A549 (cell line): ENCODE data around the gene ADAMTS15. TPM values are rescaled to one million over a fixed set of nuclear protein-coding genes. Genes with fewer than 3 reads are reported as not detected.

Source experiments
- ATAC-seq, 2 experiments: fragments of 200-7000 bp in 1 of 2; fragments of >200 bp in 1 of 2; cut with Nextera tagmentation in 1 of 2; cut with Tn5 transposase in 1 of 2; 3 replicates each; pipeline versions ENCODE4 v1.8.0 to v1.9.1; 2018 to 2020; ENCODE audit warnings: mild to moderate bottlenecking in 1 of 2, moderate library complexity in 1 of 2
- CTCF ChIA-PET: fragments of 300-600 bp; sonication (Branson Sonifier 250); formaldehyde crosslinking; extraction: SDS; loops from one replicate; lab custom pipeline; 2021; ENCODE audit warnings: antibody characterized with exemption, inconsistent platforms; lab: Yijun Ruan, JAX
- POLR2A ChIA-PET: fragments of 350-600 bp; formaldehyde crosslinking; extraction: SDS; loops from one replicate; lab custom pipeline; 2021; ENCODE audit warnings: antibody characterized with exemption, inconsistent platforms; lab: Yijun Ruan, JAX
- DNase-seq, 2 experiments: peaks; one replicate each; pipeline versions ENCODE4 v3.0.0 to v3.0.0-alpha.2; 2011 to 2016; ENCODE audit warnings: low read depth in 1 of 2, low spot score in 1 of 2
- FAIRE-seq: peaks from 2 replicates; lab custom pipeline; 2011; peaks lifted over from hg19 to GRCh38; lab: Jason Lieb, UNC
- H3K27ac ChIP-seq, 2 experiments: fragments of >200 bp; sonication (Bioruptor Twin); formaldehyde crosslinking; 3 replicates each; pipeline ENCODE4 v1.5.1; 2016 to 2017
- H3K4me1 ChIP-seq: fragments of >200 bp; sonication (Bioruptor Twin); formaldehyde crosslinking; 3 replicates; pipeline ENCODE4 v1.6.1; 2016
- H3K4me2 ChIP-seq: fragments of >200 bp; sonication (Bioruptor Twin); formaldehyde crosslinking; 3 replicates; pipeline ENCODE4 v1.6.1; 2016
- H3K4me3 ChIP-seq: fragments of >200 bp; sonication (Bioruptor Twin); formaldehyde crosslinking; 3 replicates; pipeline ENCODE4 v1.5.1; 2016
- H3K9me3 ChIP-seq: fragments of >200 bp; sonication (Bioruptor Twin); formaldehyde crosslinking; 3 replicates; pipeline ENCODE4 v1.6.1; 2016
- BCL3 ChIP-seq: fragments of >200 bp; sonication (Bioruptor Twin); formaldehyde crosslinking; IDR thresholded peaks from 3 replicates; pipeline ENCODE4 v1.6.1; 2016
- BHLHE40 ChIP-seq: IDR thresholded peaks from 2 replicates; pipeline ENCODE4 v1.6.1; 2012; ENCODE audit warnings: low read depth, low read length, inconsistent platforms
- CBX2 ChIP-seq: fragments of 200-600 bp; sonication (generic); IDR thresholded peaks from 2 replicates; pipeline ENCODE4 v1.6.1; 2016; ENCODE audit warnings: low read depth, mild to moderate bottlenecking, borderline replicate concordance
- CBX8 ChIP-seq: fragments of 200-600 bp; sonication (generic); IDR thresholded peaks from 2 replicates; pipeline ENCODE4 v1.6.1; 2016
- CHD4 ChIP-seq: fragments of 200-600 bp; sonication (generic); IDR thresholded peaks from 2 replicates; pipeline ENCODE4 v1.6.1; 2016; ENCODE audit warnings: antibody characterized with exemption, mild to moderate bottlenecking, borderline replicate concordance
- CTCF ChIP-seq: fragments of >200 bp; sonication (Bioruptor Twin); formaldehyde crosslinking; IDR thresholded peaks from 3 replicates; pipeline ENCODE4 v1.5.1; 2016
- E2F6 ChIP-seq: IDR thresholded peaks from 2 replicates; pipeline ENCODE4 v1.6.1; 2012; ENCODE audit warnings: low read depth, borderline replicate concordance
- FOSL2 ChIP-seq, 2 experiments: fragments of 450-650 bp in 1 of 2; fragments of >200 bp in 1 of 2; sonication (Bioruptor Twin) in 1 of 2; formaldehyde crosslinking; IDR thresholded peaks; 2 replicates each; pipeline versions ENCODE4 v1.5.0 to v1.6.1; 2016 to 2020; ENCODE audit warnings: mild to moderate bottlenecking in 1 of 2, moderate library complexity in 1 of 2
- GATA3 ChIP-seq: IDR thresholded peaks from 2 replicates; pipeline ENCODE4 v1.6.1; 2012; ENCODE audit warnings: borderline replicate concordance
- HOXA7 ChIP-seq: fragments of 250-450 bp; sonication (Bioruptor Pico); IDR thresholded peaks from 2 replicates; pipeline ENCODE4 v1.5.0; 2020; ENCODE audit warnings: mild to moderate bottlenecking, moderate library complexity
- HOXB13 ChIP-seq: fragments of 250-450 bp; sonication (Bioruptor Pico); IDR thresholded peaks from 2 replicates; pipeline ENCODE4 v1.5.0; 2020; ENCODE audit warnings: low read depth, mild to moderate bottlenecking, moderate library complexity
- HOXB5 ChIP-seq: fragments of 250-450 bp; sonication (Bioruptor Pico); IDR thresholded peaks from 2 replicates; pipeline ENCODE4 v1.5.0; 2020; ENCODE audit warnings: mild to moderate bottlenecking, moderate library complexity
- JUN ChIP-seq, 2 experiments: fragments of >200 bp; sonication (Bioruptor Twin); formaldehyde crosslinking; IDR thresholded peaks; 2 replicates in 1 of 2; 3 replicates in 1 of 2; pipeline ENCODE4 v1.6.1; 2016 to 2017
- JUNB ChIP-seq: fragments of >200 bp; sonication (Bioruptor Twin); formaldehyde crosslinking; IDR thresholded peaks from 2 replicates; pipeline ENCODE4 v1.6.1; 2016
- KDM5A ChIP-seq: fragments of 200-600 bp; sonication (generic); IDR thresholded peaks from 2 replicates; pipeline ENCODE4 v1.6.1; 2016; ENCODE audit warnings: antibody characterized with exemption, mild to moderate bottlenecking
- MAX ChIP-seq: IDR thresholded peaks from 2 replicates; pipeline ENCODE4 v1.6.1; 2012
- PBX3 ChIP-seq: IDR thresholded peaks from 2 replicates; pipeline ENCODE4 v1.6.1; 2012
- POLR2A ChIP-seq: IDR thresholded peaks from 2 replicates; pipeline ENCODE4 v1.6.1; 2012; ENCODE audit warnings: mild to moderate bottlenecking, low read length
- RAD21 ChIP-seq, 2 experiments: fragments of >200 bp in 1 of 2; sonication (Bioruptor Twin) in 1 of 2; formaldehyde crosslinking in 1 of 2; IDR thresholded peaks in 1 of 2; conservative IDR thresholded peaks in 1 of 2; 2 replicates in 1 of 2; 3 replicates in 1 of 2; pipeline ENCODE4 v1.6.1; 2012 to 2018; ENCODE audit warnings: inconsistent platforms in 1 of 2
- RCOR1 ChIP-seq: fragments of 150-350 bp; IDR thresholded peaks from 2 replicates; pipeline ENCODE4 v1.6.1; 2014; ENCODE audit warnings: antibody characterized with exemption, low read length, low read depth
- RNF2 ChIP-seq: fragments of 200-600 bp; sonication (generic); IDR thresholded peaks from 2 replicates; pipeline ENCODE4 v1.6.1; 2016; ENCODE audit warnings: low read depth, mild to moderate bottlenecking, antibody characterized with exemption, moderate library complexity, borderline replicate concordance
- SMC3 ChIP-seq: fragments of >200 bp; sonication (Bioruptor Twin); formaldehyde crosslinking; IDR thresholded peaks from 3 replicates; pipeline ENCODE4 v1.6.1; 2018; ENCODE audit warnings: inconsistent platforms
- SREBF2 ChIP-seq: fragments of 450-650 bp; IDR thresholded peaks from 2 replicates; pipeline ENCODE4 v1.6.1; 2014; ENCODE audit warnings: mild to moderate bottlenecking, moderate library complexity
- TP53 ChIP-seq: fragments of 250-450 bp; sonication (Bioruptor Pico); IDR thresholded peaks from 2 replicates; pipeline ENCODE4 v1.5.0; 2021; ENCODE audit warnings: mild to moderate bottlenecking, moderate library complexity
- USF2 ChIP-seq: fragments of 450-650 bp; IDR thresholded peaks from 2 replicates; pipeline ENCODE4 v1.6.1; 2014; ENCODE audit warnings: antibody characterized with exemption
- ZFP36 ChIP-seq: fragments of 450-650 bp; IDR thresholded peaks from 2 replicates; pipeline ENCODE4 v1.6.1; 2014; ENCODE audit warnings: borderline replicate concordance; ENCODE audit not compliant: partially characterized antibody
- ZNF302 ChIP-seq: fragments of 250-450 bp; sonication (Bioruptor Pico); IDR thresholded peaks from 2 replicates; pipeline ENCODE4 v1.9.0; 2021; ENCODE audit warnings: inconsistent platforms, mild to moderate bottlenecking, moderate library complexity
- WGBS: methylation state at CpG from one replicate; pipeline ENCODE4 v1.1.6; 2017; ENCODE audit errors: missing lambda C conversion rate; 5-methylcytosine and 5-hydroxymethylcytosine counted together
- polyA plus RNA-seq, 4 experiments: library from polyadenylated mRNA; depleted of rRNA in 3 of 4; stranded (reverse); fragments of >200 nt; fragmentation: RNase III in 1 of 4; extraction: RNeasy Plus Mini Kit Qiagen cat#74134 plus additional on column Dnase treatment in 1 of 4; gene quantifications; 2 replicates in 3 of 4; 3 replicates in 1 of 4; pipeline ENCODE4 v1.2.3, GENCODE V29; 2011 to 2017

The ADAMTS15 gene
- polyA plus RNA-seq, 2 of the 4 experiments (the other 2 are of a cell fraction), result 2.2 to 4.0 TPM

- ATAC-seq (no peak), DNase-seq (no peak), FAIRE-seq (no peak)
- Histone ChIP-seq H3K9me3 (no peaks in the 10 kb centered on the region), H3K4me1 (no peaks in the 10 kb centered on the region), H3K27ac (no peak overlapping the region), H3K4me2 (no peak overlapping the region), H3K4me3 (no peak overlapping the region)
- CTCF ChIA-PET, result no interaction called here
- no peak for TF ChIP-seq HOXA7 (CRISPR knock-in tag)
- no peak for TF ChIP-seq MAX
- no peak for TF ChIP-seq POLR2A
- no peak for TF ChIP-seq BCL3
- no peak for TF ChIP-seq RNF2
- no peak for TF ChIP-seq CTCF
- TF ChIP-seq SMC3, result no peak
- TF ChIP-seq SREBF2, result no peak
- TF ChIP-seq ZNF302 (CRISPR knock-in tag), result no peak
- no peak for TF ChIP-seq PBX3
- no peak for TF ChIP-seq FOSL2 (IDR thresholded peaks at IDR 0.05)
- no peak for TF ChIP-seq FOSL2 (CRISPR knock-in tag; IDR thresholded peaks at IDR 0.05)
- TF ChIP-seq RAD21 (conservative IDR thresholded peaks at IDR 0.05 in 1 of 2, IDR thresholded peaks at IDR 0.05 in 1 of 2), result no peak
- no peak for TF ChIP-seq E2F6
- 89% methylated on average over 3 of the region's 4 CpGs for WGBS
- POLR2A ChIA-PET, result no interaction called here
Measured at GRCh38 chr11:130458410-130458729, 9.9 kb downstream of the ADAMTS15 start.

- Histone ChIP-seq H3K27ac (no peak overlapping the region), H3K4me2 (no peak overlapping the region)
- CTCF ChIA-PET, result interaction anchor here (2.0 kb wide), 1 partner anchor 403 kb away, joined by 4 read pairs; no protein-coding TSS in a partner anchor
- TF ChIP-seq TP53 (CRISPR knock-in tag) (no peak), JUN (IDR thresholded peaks at IDR 0.05) (no peak), GATA3 (no peak), ZFP36 (no peak), E2F6 (no peak), BCL3 (no peak), JUNB (no peak), HOXB13 (CRISPR knock-in tag) (no peak), CHD4 (no peak), CBX2 (no peak), BHLHE40 (no peak), USF2 (no peak), CBX8 (no peak), RCOR1 (no peak), HOXB5 (no peak), KDM5A (no peak)
- TF ChIP-seq, all 56 proteins: peak for 0
- no peak for DNase-seq
- no peak for ATAC-seq
- FAIRE-seq, result no peak
- 89% methylated on average over 5 of the region's 7 CpGs for WGBS
- Histone ChIP-seq H3K4me3 (no peak overlapping the region), H3K4me1 (no peaks in the 10 kb centered on the region), H3K9me3 (no peaks in the 10 kb centered on the region)
- POLR2A ChIA-PET, result no interaction called here
Measured at GRCh38 chr11:130459521-130459920, 11.1 kb downstream of the ADAMTS15 start.
